ENCODE data around the gene MGLL. TPM values are rescaled to one million over a fixed set of nuclear protein-coding genes. Genes with fewer than 3 reads are reported as not detected.
A peak's percentile ranks its signal among the peaks of the same experiment; 100 is the strongest.

MGLL gene
- total RNA-seq, 4 donors from 2014 or later, result 26.5 to 50.2 (median 43.8) TPM

GRCh38 chr3:127691974-127692373, 130.3 kb downstream of the MGLL start:
- no peaks in the 10 kb centered on the region for H3K27me3 ChIP-seq
- H3K9me3 ChIP-seq, result no peaks in the 10 kb centered on the region
- intact Hi-C loops (cut with DNase I; ENCODE audit: low total_unique reads) (no loop called here), in situ Hi-C loops (cut with MboI; ENCODE audit: low sequenced_read_pairs in 4 of 4) (no loop called here)
- H3K4me1 ChIP-seq, result peaks cover 32 to 38% of the 10 kb centered on the region in 2 donors
- H3K27ac ChIP-seq, result peak overlapping the region in 1 of 4 donors; percentile 85
- no peak for TF ChIP-seq CTCF (IDR thresholded peaks at IDR 0.05 in 4 of 5, conservative IDR thresholded peaks at IDR 0.05 in 1 of 5)
- no peak for TF ChIP-seq POLR2A (IDR thresholded peaks at IDR 0.05)
- no peak for ATAC-seq
- H3K4me3 ChIP-seq, result no peak overlapping the region
- peaks cover 0 to 12% of the 10 kb centered on the region in 2 donors for H3K36me3 ChIP-seq
- no peak for DNase-seq

- TF ChIP-seq POLR2A (IDR thresholded peaks at IDR 0.05), result no peak
- TF ChIP-seq CTCF (IDR thresholded peaks at IDR 0.05 in 4 of 5, conservative IDR thresholded peaks at IDR 0.05 in 1 of 5), result no peak
Observed at GRCh38 chr3:127691489-127691888, 130.8 kb downstream of the MGLL start.

GRCh38 chr3:127690823-127691452, 131.4 kb downstream of the MGLL start:
- Histone ChIP-seq H3K27ac (peak overlapping the region; percentile 81 to 89 (median 86)), H3K36me3 (peaks cover 0 to 12% of the 10 kb centered on the region in 2 donors), H3K27me3 (no peaks in the 10 kb centered on the region), H3K4me3 (no peak overlapping the region), H3K4me1 (peaks cover 24 to 28% of the 10 kb centered on the region in 2 donors), H3K9me3 (no peaks in the 10 kb centered on the region)
- no peak for DNase-seq
- in situ Hi-C loops (cut with MboI; ENCODE audit: low sequenced_read_pairs in 4 of 4), result no loop called here
- intact Hi-C loops (cut with DNase I; ENCODE audit: low total_unique reads), result no loop called here
- TF ChIP-seq POLR2A (IDR thresholded peaks at IDR 0.05) (no peak), CTCF (IDR thresholded peaks at IDR 0.05 in 4 of 5, conservative IDR thresholded peaks at IDR 0.05 in 1 of 5) (peak in 3 of 5 experiments; percentile 32 to 50 (median 47))
- no peak for ATAC-seq

More at GRCh38 chr3:127691489-127691888, 130.8 kb downstream of the MGLL start:
- DNase-seq, result no peak
- intact Hi-C loops (cut with DNase I; ENCODE audit: low total_unique reads) (no loop called here), in situ Hi-C loops (cut with MboI; ENCODE audit: low sequenced_read_pairs in 4 of 4) (no loop called here)
- ATAC-seq, result no peak
- Histone ChIP-seq H3K4me1 (peaks cover 27 to 33% of the 10 kb centered on the region in 2 donors), H3K27ac (peak overlapping the region; percentile 14 to 89 (median 83)), H3K4me3 (no peak overlapping the region), H3K36me3 (peaks cover 0 to 12% of the 10 kb centered on the region in 2 donors), H3K9me3 (no peaks in the 10 kb centered on the region), H3K27me3 (no peaks in the 10 kb centered on the region)

GRCh38 chr3:127690106-127690505, 132.2 kb downstream of the MGLL start:
- peaks cover 0 to 12% of the 10 kb centered on the region in 2 donors for H3K36me3 ChIP-seq
- intact Hi-C loops (cut with DNase I; ENCODE audit: low total_unique reads), result no loop called here

More at GRCh38 chr3:127690106-127690505, 132.2 kb downstream of the MGLL start:
- H3K27me3 ChIP-seq, result no peaks in the 10 kb centered on the region
- peaks cover 22 to 28% of the 10 kb centered on the region in 2 donors for H3K4me1 ChIP-seq
- ATAC-seq (no peak), DNase-seq (peak in 1 of 2 donors; percentile 10)
- in situ Hi-C loops (cut with MboI; ENCODE audit: low sequenced_read_pairs in 4 of 4), result no loop called here
- TF ChIP-seq CTCF (IDR thresholded peaks at IDR 0.05 in 4 of 5, conservative IDR thresholded peaks at IDR 0.05 in 1 of 5) (no peak), POLR2A (IDR thresholded peaks at IDR 0.05) (no peak)
- peak overlapping the region; percentile 81 to 89 (median 86) for H3K27ac ChIP-seq
- no peaks in the 10 kb centered on the region for H3K9me3 ChIP-seq
- H3K4me3 ChIP-seq, result no peak overlapping the region

Data from gastrocnemius medialis (tissue), 4 donors.